ENCODE data around the gene C5AR1. TPM values are rescaled to one million over a fixed set of nuclear protein-coding genes. Genes with fewer than 3 reads are reported as not detected.
A peak's percentile ranks its signal among the peaks of the same experiment; 100 is the strongest.

Gene C5AR1
- total RNA-seq, 2 experiments from 2014 or later = 4.4 to 5.8 TPM

DNA sequence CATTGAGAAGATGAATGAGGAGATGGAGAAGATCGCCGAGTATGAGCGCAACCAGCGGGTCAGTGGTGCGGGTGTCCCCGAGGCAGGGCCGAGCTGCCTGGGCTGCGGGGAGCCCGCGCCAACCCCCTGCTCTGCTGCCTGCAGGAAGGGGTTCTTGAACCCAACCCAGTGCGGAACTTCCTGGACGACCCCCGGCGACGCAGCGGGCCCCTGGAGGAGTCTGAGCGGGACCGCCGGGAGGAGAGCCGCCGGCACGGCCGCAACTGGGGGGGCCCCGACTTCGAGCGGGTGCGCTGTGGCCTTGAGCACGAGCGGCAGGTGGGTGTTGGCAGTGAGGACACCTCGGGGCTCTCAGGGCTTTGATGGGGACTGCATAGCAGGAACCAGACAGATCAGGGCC, 45.0 kb upstream of the C5AR1 start:
- H3K27ac ChIP-seq (ENCODE audit: low read depth in 1 of 2, low read length in 2 of 2) = no peak overlapping the region
- no peaks in the 10 kb centered on the region for H3K4me1 ChIP-seq (ENCODE audit: insufficient read depth, low read length)
- CTCF ChIA-PET = no interaction called here
- Mint-ChIP-seq H3K4me1 (ENCODE audit: low read depth) (peaks cover 4% of the 10 kb centered on the region), H3K36me3 (ENCODE audit: low read depth) (peaks cover 70% of the 10 kb centered on the region), H3K9me3 (no peaks in the 10 kb centered on the region), H3K27me3 (no peaks in the 10 kb centered on the region), H3K4me3 (no peak overlapping the region), H3K27ac (no peak overlapping the region)
- DNase-seq (no peak), ATAC-seq (ENCODE audit: poor library complexity) (no peak)
- peaks cover 65% of the 10 kb centered on the region for H3K36me3 ChIP-seq (ENCODE audit: insufficient read depth, low read length)
- TF ChIP-seq, protein P1, sequence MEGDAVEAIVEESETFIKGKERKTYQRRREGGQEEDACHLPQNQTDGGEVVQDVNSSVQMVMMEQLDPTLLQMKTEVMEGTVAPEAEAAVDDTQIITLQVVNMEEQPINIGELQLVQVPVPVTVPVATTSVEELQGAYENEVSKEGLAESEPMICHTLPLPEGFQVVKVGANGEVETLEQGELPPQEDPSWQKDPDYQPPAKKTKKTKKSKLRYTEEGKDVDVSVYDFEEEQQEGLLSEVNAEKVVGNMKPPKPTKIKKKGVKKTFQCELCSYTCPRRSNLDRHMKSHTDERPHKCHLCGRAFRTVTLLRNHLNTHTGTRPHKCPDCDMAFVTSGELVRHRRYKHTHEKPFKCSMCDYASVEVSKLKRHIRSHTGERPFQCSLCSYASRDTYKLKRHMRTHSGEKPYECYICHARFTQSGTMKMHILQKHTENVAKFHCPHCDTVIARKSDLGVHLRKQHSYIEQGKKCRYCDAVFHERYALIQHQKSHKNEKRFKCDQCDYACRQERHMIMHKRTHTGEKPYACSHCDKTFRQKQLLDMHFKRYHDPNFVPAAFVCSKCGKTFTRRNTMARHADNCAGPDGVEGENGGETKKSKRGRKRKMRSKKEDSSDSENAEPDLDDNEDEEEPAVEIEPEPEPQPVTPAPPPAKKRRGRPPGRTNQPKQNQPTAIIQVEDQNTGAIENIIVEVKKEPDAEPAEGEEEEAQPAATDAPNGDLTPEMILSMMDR (IDR thresholded peaks at IDR 0.05) = no peak
- intact Hi-C loops (cut with DNase I, micrococcal nuclease) = no loop called here
- H3K9me3 ChIP-seq (ENCODE audit: control insufficient read depth in 1 of 2, insufficient read depth in 1 of 2, low read length in 2 of 2) = no peaks in the 10 kb centered on the region
- H3K27me3 ChIP-seq (ENCODE audit: control insufficient read depth in 1 of 2, insufficient read depth in 2 of 2, low read length in 2 of 2) = no peaks in the 10 kb centered on the region
- POLR2A ChIA-PET = no interaction called here
- no peak overlapping the region for H3K4me3 ChIP-seq (ENCODE audit: low read length)

DNA sequence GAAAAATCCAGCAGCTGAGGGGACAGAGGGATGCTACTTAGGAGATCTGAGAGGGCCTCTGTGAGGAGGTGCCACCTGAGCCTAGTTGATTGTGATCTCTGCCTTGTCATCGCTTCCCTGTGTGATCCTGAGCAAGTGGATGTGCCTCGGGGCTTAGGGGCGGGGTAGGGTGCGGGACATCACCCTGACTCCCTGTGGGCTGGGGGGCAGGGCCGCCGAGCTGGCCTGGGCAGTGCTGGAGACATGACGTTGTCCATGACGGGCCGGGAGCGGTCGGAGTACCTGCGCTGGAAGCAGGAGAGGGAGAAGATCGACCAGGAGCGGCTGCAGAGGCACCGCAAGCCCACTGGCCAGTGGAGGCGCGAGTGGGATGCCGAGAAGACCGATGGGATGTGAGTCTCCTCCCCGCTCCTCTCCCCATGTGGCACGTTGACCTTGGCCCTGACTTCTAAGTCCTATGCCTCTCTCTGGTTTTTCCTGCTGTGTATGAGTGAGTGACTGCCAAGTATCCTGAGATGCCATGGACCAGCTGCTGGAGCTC, 43.2 kb upstream of the C5AR1 start:
- Mint-ChIP-seq H3K27me3 (no peaks in the 10 kb centered on the region), H3K9me3 (no peaks in the 10 kb centered on the region), H3K27ac (no peak overlapping the region), H3K4me3 (no peak overlapping the region), H3K4me1 (ENCODE audit: low read depth) (no peaks in the 10 kb centered on the region), H3K36me3 (ENCODE audit: low read depth) (peaks cover 70% of the 10 kb centered on the region)
- Histone ChIP-seq H3K4me1 (ENCODE audit: insufficient read depth, low read length) (no peaks in the 10 kb centered on the region), H3K9me3 (ENCODE audit: control insufficient read depth in 1 of 2, insufficient read depth in 1 of 2, low read length in 2 of 2) (no peaks in the 10 kb centered on the region), H3K4me3 (ENCODE audit: low read length) (no peak overlapping the region), H3K36me3 (ENCODE audit: insufficient read depth, low read length) (peaks cover 63% of the 10 kb centered on the region), H3K27me3 (ENCODE audit: control insufficient read depth in 1 of 2, insufficient read depth in 2 of 2, low read length in 2 of 2) (no peaks in the 10 kb centered on the region), H3K27ac (ENCODE audit: low read depth in 1 of 2, low read length in 2 of 2) (no peak overlapping the region)
- ATAC-seq (ENCODE audit: poor library complexity) (no peak), DNase-seq (no peak)
- TF ChIP-seq, protein P1 (IDR thresholded peaks at IDR 0.05) = no peak
- intact Hi-C loops (cut with DNase I, micrococcal nuclease) = no loop called here
- POLR2A ChIA-PET = interaction anchor here (0.9 to 1.1 kb wide), 2 partner anchors 8 to 10 kb away, joined by 3 to 4 read pairs; partner anchors contain the start of genes CCDC9 and INAFM1
- CTCF ChIA-PET = no interaction called here

DNA sequence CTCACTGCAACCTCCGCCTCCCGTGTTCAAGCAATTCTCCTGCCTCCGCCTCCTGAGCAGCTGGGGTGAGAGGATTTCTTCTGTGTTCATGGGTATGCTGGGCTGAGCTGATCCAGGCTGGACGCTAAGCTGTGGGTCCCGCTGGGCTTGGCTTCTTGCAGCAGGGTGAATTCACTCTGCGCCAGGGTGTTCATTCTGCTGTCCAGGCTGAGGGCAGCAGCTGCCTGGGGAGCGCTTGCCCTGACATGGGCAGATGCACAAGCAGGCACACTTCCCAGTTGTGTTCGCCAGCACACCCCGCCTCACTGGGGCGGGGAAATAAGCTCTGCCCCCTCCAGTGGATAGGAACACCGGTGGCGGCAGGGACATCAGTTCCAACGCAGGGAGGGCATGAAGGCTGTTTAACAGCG, 42.3 kb upstream of the C5AR1 start:
- Histone ChIP-seq H3K36me3 (ENCODE audit: insufficient read depth, low read length) (peaks cover 67% of the 10 kb centered on the region), H3K4me1 (ENCODE audit: insufficient read depth, low read length) (peaks cover under 1% of the 10 kb centered on the region), H3K27me3 (ENCODE audit: control insufficient read depth in 1 of 2, insufficient read depth in 2 of 2, low read length in 2 of 2) (no peaks in the 10 kb centered on the region), H3K9me3 (ENCODE audit: control insufficient read depth in 1 of 2, insufficient read depth in 1 of 2, low read length in 2 of 2) (no peaks in the 10 kb centered on the region), H3K27ac (ENCODE audit: low read depth in 1 of 2, low read length in 2 of 2) (no peak overlapping the region), H3K4me3 (ENCODE audit: low read length) (no peak overlapping the region)
- ATAC-seq (ENCODE audit: poor library complexity) (no peak), DNase-seq (peak in 1 of 14 experiments; percentile 23)
- intact Hi-C loops (cut with DNase I, micrococcal nuclease) = no loop called here
- H3K9me3 Mint-ChIP-seq = no peaks in the 10 kb centered on the region
- TF ChIP-seq, protein P1 (IDR thresholded peaks at IDR 0.05) = no peak
- H3K27ac Mint-ChIP-seq = no peak overlapping the region
- H3K4me3 Mint-ChIP-seq = no peak overlapping the region
- no peaks in the 10 kb centered on the region for H3K27me3 Mint-ChIP-seq
- H3K36me3 Mint-ChIP-seq (ENCODE audit: low read depth) = peaks cover 67% of the 10 kb centered on the region
- ChIA-PET POLR2A (interaction anchor here (0.9 kb wide), 1 partner anchor 11 kb away, joined by 3 read pairs; the partner anchor contains the start of gene CCDC9), CTCF (interaction anchor here (0.9 kb wide), 1 partner anchor 23 kb away, joined by 3 read pairs; no protein-coding TSS in a partner anchor)
- H3K4me1 Mint-ChIP-seq (ENCODE audit: low read depth) = peaks cover 2% of the 10 kb centered on the region
